PC-3 (cell line): ENCODE data around the gene ABLIM3. TPM values are rescaled to one million over a fixed set of nuclear protein-coding genes. Genes with fewer than 3 reads are reported as not detected.

ENCODE experiments used
- ATAC-seq: fragments of 200-7000 bp; cut with Tn5 transposase; 2 replicates; pipeline ENCODE4 v1.9.1; 2020; ENCODE audit warnings: mild to moderate bottlenecking, moderate library complexity
- BruUV-seq: library from RNA; stranded (reverse); fragments of 400-500 nt; replicated peaks from 2 replicates; lab custom pipeline; 2021; lab: Mats Ljungman, UMichigan
- CTCF ChIA-PET: fragments of 300-600 bp; sonication (Branson Sonifier 250); formaldehyde crosslinking; loops from one replicate; lab custom pipeline; 2022; ENCODE audit warnings: antibody characterized with exemption; lab: Charles Lee
- POLR2A ChIA-PET: fragments of 300-600 bp; sonication (Branson Sonifier 250); formaldehyde crosslinking; loops from one replicate; lab custom pipeline; 2022; ENCODE audit warnings: antibody characterized with exemption; ENCODE audit not compliant: unreplicated experiment; lab: Charles Lee
- DNase-seq: peaks from one replicate; pipeline ENCODE4 v3.0.0-alpha.2; 2015
- H2AFZ ChIP-seq: fragments of 300-600 bp; sonication (generic); 2 replicates; pipeline ENCODE4 v1.6.0; 2016; ENCODE audit warnings: antibody characterized with exemption, low read length
- H3F3A ChIP-seq: fragments of 300-600 bp; sonication (generic); one replicate; pipeline ENCODE4 v1.6.0; 2017; ENCODE audit warnings: antibody characterized with exemption, low read length, control low read depth, mild to moderate bottlenecking; ENCODE audit not compliant: unreplicated experiment
- H3K27ac ChIP-seq: fragments of 300-600 bp; sonication (generic); 2 replicates; pipeline ENCODE4 v1.5.1; 2016; ENCODE audit warnings: mild to moderate bottlenecking, low read length
- H3K27me3 ChIP-seq: fragments of 300-600 bp; sonication (generic); 2 replicates; pipeline ENCODE4 v1.6.1; 2016; ENCODE audit warnings: low read length, mixed read lengths
- H3K36me3 ChIP-seq: fragments of 300-600 bp; sonication (generic); 2 replicates; pipeline ENCODE4 v1.6.1; 2016; ENCODE audit warnings: low read depth, mixed run types, low read length, mixed read lengths
- H3K4me1 ChIP-seq: fragments of 300-600 bp; sonication (generic); 2 replicates; pipeline ENCODE4 v1.5.1; 2016; ENCODE audit warnings: low read length; ENCODE audit not compliant: insufficient read depth
- H3K4me2 ChIP-seq: fragments of 300-600 bp; sonication (generic); 2 replicates; pipeline ENCODE4 v1.6.0; 2016; ENCODE audit warnings: low read length
- H3K4me3 ChIP-seq: fragments of 300-600 bp; sonication (generic); 2 replicates; pipeline ENCODE4 v1.5.1; 2016; ENCODE audit warnings: mild to moderate bottlenecking, low read length, mixed read lengths
- H3K79me2 ChIP-seq: fragments of 300-600 bp; sonication (generic); 2 replicates; pipeline ENCODE4 v1.6.1; 2017; ENCODE audit warnings: low read length, mixed read lengths
- H3K9ac ChIP-seq: fragments of 300-600 bp; sonication (generic); 2 replicates; pipeline ENCODE4 v1.6.0; 2016; ENCODE audit warnings: mild to moderate bottlenecking, low read length
- H3K9me2 ChIP-seq: fragments of 300-600 bp; sonication (generic); replicated peaks from 2 replicates; pipeline ENCODE4 v1.6.1; 2016; ENCODE audit warnings: mixed run types, low read length, mixed read lengths
- H3K9me3 ChIP-seq: fragments of 300-600 bp; sonication (generic); 2 replicates; pipeline ENCODE4 v1.6.1; 2016; ENCODE audit warnings: low read length, mixed read lengths
- H4K20me1 ChIP-seq: fragments of 300-600 bp; sonication (generic); 2 replicates; pipeline ENCODE4 v1.6.1; 2016; ENCODE audit warnings: low read length, mixed read lengths
- EZH2 ChIP-seq: fragments of 300-600 bp; sonication (generic); IDR thresholded peaks from one replicate; pipeline ENCODE4 v1.6.1; 2017; ENCODE audit warnings: antibody characterized with exemption, mild to moderate bottlenecking, low read length; ENCODE audit not compliant: unreplicated experiment
- EZH2phosphoT487 ChIP-seq: fragments of 300-600 bp; sonication (generic); IDR thresholded peaks from 2 replicates; pipeline ENCODE4 v1.6.1; 2018; ENCODE audit warnings: mild to moderate bottlenecking, antibody characterized with exemption, low read length, borderline replicate concordance
- intact Hi-C: fragments of 100-400 bp; cut with micrococcal nuclease; formaldehyde crosslinking; loops from 2 replicates; pipeline ENCODE4 v1.9.0; 2023
- total RNA-seq: library from RNA; depleted of rRNA; stranded (reverse); fragments of >200 nt; gene quantifications from 2 replicates; pipeline ENCODE4 v1.2.3, GENCODE V29; 2014
- TF ChIP-seq, protein P1 (sequence below): fragments of 300-600 bp; sonication (generic); conservative IDR thresholded peaks from 2 replicates; pipeline ENCODE4 v1.5.1; 2017; ENCODE audit warnings: antibody characterized with exemption, low read depth, mild to moderate bottlenecking, low read length

ABLIM3 gene
- total RNA-seq, 1 experiment from 2014 or later = 43.6 TPM

DNA sequence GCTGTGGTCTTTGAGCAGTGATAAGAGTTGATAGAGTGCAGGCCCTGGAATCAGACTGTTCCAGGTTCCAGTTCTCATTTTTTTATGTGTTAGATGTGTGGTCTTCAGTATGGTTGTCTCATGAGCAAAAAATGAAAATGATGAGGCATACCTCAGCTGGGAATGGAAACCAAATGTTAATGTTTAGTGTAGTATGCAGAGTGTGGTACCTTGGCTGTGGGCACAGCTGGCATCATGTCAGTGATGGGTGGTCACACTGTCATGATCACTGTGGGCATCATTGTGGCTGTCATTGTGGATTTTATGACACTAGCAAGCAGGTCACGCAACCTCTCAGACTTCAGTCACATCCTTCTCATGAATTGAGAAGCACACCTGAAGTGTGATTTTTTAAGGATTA lies 6.4 kb downstream of the ABLIM3 start:
- H3F3A ChIP-seq = peaks cover 5% of the 10 kb centered on the region
- POLR2A ChIA-PET = no interaction called here
- H3K9me3 ChIP-seq = no peaks in the 10 kb centered on the region
- no peaks in the 10 kb centered on the region for H4K20me1 ChIP-seq
- H3K4me2 ChIP-seq = no peak overlapping the region
- peaks cover 98% of the 10 kb centered on the region for H3K79me2 ChIP-seq
- 0 out of 2 replicates have a peak, but pooled peaks cover 6% of the 10 kb centered on the region for H3K36me3 ChIP-seq
- no peak for DNase-seq
- no peak overlapping the region for H3K27ac ChIP-seq
- H3K4me1 ChIP-seq = peaks cover 45% of the 10 kb centered on the region
- TF ChIP-seq, protein P1, sequence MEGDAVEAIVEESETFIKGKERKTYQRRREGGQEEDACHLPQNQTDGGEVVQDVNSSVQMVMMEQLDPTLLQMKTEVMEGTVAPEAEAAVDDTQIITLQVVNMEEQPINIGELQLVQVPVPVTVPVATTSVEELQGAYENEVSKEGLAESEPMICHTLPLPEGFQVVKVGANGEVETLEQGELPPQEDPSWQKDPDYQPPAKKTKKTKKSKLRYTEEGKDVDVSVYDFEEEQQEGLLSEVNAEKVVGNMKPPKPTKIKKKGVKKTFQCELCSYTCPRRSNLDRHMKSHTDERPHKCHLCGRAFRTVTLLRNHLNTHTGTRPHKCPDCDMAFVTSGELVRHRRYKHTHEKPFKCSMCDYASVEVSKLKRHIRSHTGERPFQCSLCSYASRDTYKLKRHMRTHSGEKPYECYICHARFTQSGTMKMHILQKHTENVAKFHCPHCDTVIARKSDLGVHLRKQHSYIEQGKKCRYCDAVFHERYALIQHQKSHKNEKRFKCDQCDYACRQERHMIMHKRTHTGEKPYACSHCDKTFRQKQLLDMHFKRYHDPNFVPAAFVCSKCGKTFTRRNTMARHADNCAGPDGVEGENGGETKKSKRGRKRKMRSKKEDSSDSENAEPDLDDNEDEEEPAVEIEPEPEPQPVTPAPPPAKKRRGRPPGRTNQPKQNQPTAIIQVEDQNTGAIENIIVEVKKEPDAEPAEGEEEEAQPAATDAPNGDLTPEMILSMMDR = no peak
- TF ChIP-seq EZH2phosphoT487 (no peak), EZH2 (no peak)
- no peaks in the 10 kb centered on the region for H3K9me2 ChIP-seq
- intact Hi-C loops = no loop called here
- CTCF ChIA-PET = no interaction called here
- H2AFZ ChIP-seq = no peak overlapping the region
- ATAC-seq = no peak
- no peak overlapping the region for H3K9ac ChIP-seq
- H3K27me3 ChIP-seq = no peaks in the 10 kb centered on the region
- no TSS peak for BruUV-seq
- H3K4me3 ChIP-seq = no peak overlapping the region

DNA sequence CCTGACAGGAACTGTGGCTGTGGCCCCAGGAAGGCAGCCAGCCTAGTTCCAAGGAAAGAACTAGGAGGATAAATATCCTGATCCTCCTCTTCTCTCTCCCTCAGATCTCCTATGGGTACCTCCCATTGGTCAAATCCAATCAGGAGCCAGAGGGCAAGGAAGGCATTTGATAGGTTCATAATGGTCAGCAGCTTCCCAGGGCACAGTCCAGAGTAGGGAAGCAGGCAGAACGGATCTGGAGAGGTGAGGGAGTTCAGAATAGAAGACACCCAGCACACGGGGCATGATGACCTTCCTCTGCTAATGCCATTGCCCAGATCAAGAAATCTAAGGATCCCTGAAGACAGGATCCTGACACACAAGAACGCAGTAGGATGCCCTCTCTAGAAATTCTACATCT lies 8.6 kb downstream of the ABLIM3 start:
- Histone ChIP-seq H3K4me2 (no peak overlapping the region), H2AFZ (no peak overlapping the region), H3K9me2 (no peaks in the 10 kb centered on the region), H3K9ac (no peak overlapping the region), H3K36me3 (0 out of 2 replicates have a peak, but pooled peaks cover 6% of the 10 kb centered on the region), H3K27me3 (no peaks in the 10 kb centered on the region), H3F3A (no peaks in the 10 kb centered on the region), H3K9me3 (no peaks in the 10 kb centered on the region), H3K27ac (no peak overlapping the region), H3K4me1 (peaks cover 28% of the 10 kb centered on the region), H3K4me3 (no peak overlapping the region), H3K79me2 (peaks cover 96% of the 10 kb centered on the region), H4K20me1 (no peaks in the 10 kb centered on the region)
- DNase-seq (no peak), ATAC-seq (no peak)
- intact Hi-C loops = no loop called here
- TF ChIP-seq, protein P1 = no peak
- TF ChIP-seq EZH2phosphoT487 = no peak
- no peak for TF ChIP-seq EZH2
- BruUV-seq = no TSS peak
- ChIA-PET CTCF (interaction anchor here (0.5 to 1.0 kb wide), 4 partner anchors 8 to 79 kb away, joined by 3 to 7 read pairs (median 3); no protein-coding TSS in a partner anchor), POLR2A (no interaction called here)

DNA sequence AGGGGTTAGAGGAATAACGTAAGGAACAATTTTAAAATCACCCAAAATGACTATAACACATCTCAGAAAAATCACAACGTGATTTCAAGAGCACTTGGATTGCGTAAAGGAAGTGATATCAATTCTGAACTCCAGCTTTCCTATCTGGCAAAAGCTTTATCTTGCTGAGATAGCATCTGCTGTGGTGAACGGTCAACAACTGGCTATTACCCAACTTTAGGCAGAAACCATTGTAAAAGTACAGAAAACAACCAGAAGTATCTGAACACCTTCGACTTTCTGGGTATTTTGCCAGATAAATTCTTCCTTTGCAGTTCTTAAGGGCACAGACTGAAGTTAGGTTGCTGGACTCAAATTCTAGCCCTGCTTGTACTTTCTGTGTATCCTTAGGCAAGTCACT lies 9.2 kb downstream of the ABLIM3 start:
- H2AFZ ChIP-seq = no peak overlapping the region
- H3K4me2 ChIP-seq = no peak overlapping the region
- H3K4me3 ChIP-seq = no peak overlapping the region
- intact Hi-C loops = no loop called here
- no peak overlapping the region for H3K9ac ChIP-seq
- H4K20me1 ChIP-seq = no peaks in the 10 kb centered on the region
- peaks cover 28% of the 10 kb centered on the region for H3K4me1 ChIP-seq
- ATAC-seq (no peak), DNase-seq (no peak)
- no peaks in the 10 kb centered on the region for H3K9me2 ChIP-seq
- H3K9me3 ChIP-seq = no peaks in the 10 kb centered on the region
- ChIA-PET CTCF (interaction anchor here (0.7 kb wide), 1 partner anchor 8 kb away, joined by 3 read pairs; no protein-coding TSS in a partner anchor), POLR2A (no interaction called here)
- H3F3A ChIP-seq = no peaks in the 10 kb centered on the region
- TF ChIP-seq, protein P1 = no peak
- TF ChIP-seq EZH2phosphoT487 = no peak
- TF ChIP-seq EZH2 = no peak
- peaks cover 94% of the 10 kb centered on the region for H3K79me2 ChIP-seq
- no TSS peak for BruUV-seq
- H3K36me3 ChIP-seq = 0 out of 2 replicates have a peak, but pooled peaks cover 6% of the 10 kb centered on the region
- H3K27ac ChIP-seq = no peak overlapping the region
- no peaks in the 10 kb centered on the region for H3K27me3 ChIP-seq
